VCaP (cell line): ENCODE results near the gene FCER1G.

Experiments
- H3K27ac ChIP-seq: fragments of 450-650 bp; 2 replicates; pipeline ENCODE4 v1.5.1; 2017
- CTCF ChIP-seq: fragments of 450-650 bp; conservative IDR thresholded peaks from 2 replicates; pipeline ENCODE4 v1.5.1; 2017; ENCODE audit warnings: mild to moderate bottlenecking, moderate library complexity

Gene FCER1G

GRCh38 chr1:161200992-161201835 lies 13.9 kb upstream of the FCER1G start:
- TF ChIP-seq CTCF = no peak
- H3K27ac ChIP-seq = peak overlapping the region; percentile 92

GRCh38 chr1:161201836-161202712 lies 13.0 kb upstream of the FCER1G start, which contains the start of gene NDUFS2:
TSS of gene NDUFS2 (plus strand) at chr1:161202367. CDS start at chr1:161202386, 19 bp downstream.
- peak; percentile 42 for TF ChIP-seq CTCF
- peak within 1 kb of the TSS; percentile 92 for H3K27ac ChIP-seq

DNA sequence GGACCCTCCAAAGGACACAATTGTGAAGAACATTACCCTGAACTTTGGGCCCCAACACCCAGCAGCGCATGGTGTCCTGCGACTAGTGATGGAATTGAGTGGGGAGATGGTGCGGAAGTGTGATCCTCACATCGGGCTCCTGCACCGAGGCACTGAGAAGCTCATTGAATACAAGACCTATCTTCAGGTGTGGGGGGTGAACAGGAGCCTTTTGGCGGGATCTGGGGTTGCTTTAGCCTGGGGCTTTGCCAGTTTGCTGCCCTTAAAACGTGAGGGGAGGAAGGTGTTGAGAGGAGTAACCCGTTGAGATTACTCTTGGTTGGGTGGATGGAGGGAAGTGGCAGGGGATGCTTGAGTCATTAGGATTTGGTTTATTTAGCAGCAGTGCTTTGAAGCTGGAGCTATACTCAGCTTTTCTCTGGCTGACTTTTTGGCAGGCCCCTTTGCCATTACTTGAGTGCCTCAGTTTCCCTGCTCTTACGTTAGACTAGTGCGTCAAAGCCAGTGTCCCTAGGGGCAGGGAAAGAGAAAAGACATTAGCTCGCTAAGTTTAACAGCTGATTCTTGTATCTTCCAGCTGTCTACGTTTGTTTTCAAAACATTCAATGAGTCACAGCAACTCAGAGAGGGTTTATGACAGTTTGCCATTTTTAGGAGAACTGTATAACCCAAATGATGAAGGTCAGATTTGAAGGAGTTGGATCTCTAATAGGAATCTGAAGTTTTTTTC lies 8.5 kb upstream of the FCER1G start:
- H3K27ac ChIP-seq = no peak overlapping the region
- no peak for TF ChIP-seq CTCF

DNA sequence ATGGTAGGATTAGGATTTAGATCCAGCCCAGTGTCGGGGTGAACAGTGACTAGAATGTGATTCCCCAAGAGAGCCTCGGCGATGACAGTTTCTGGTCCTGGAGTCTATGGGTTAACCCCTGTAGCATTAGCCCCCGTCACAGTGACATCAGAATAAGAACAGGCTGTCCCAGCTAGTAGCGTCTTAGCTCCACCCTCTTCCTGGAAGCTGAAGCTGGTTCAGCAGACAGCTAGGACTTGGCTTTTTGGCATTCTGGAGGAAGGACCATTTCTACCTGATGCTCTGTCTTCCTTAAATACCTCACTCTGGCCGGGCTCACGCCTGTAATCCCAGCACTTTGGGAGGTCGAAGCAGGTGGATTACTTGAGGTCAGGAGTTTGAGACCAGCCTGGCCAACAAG lies 7.9 kb upstream of the FCER1G start:
- TF ChIP-seq CTCF = no peak

GRCh38 chr1:161209790-161210409 lies 5.2 kb upstream of the FCER1G start:
- TF ChIP-seq CTCF = peak; percentile 93
- H3K27ac ChIP-seq = no peak overlapping the region

More for the DNA sequence above, 7.9 kb upstream of the FCER1G start:
- no peak overlapping the region for H3K27ac ChIP-seq

GRCh38 chr1:161214369-161214768 lies 726 bp upstream of the FCER1G start:
- TF ChIP-seq CTCF = no peak
- H3K27ac ChIP-seq = no peak overlapping the region
